ENCODE measurements around the gene SEC14L3. TPM values are rescaled to one million over a fixed set of nuclear protein-coding genes. Genes with fewer than 3 reads are reported as not detected.

The SEC14L3 gene
- total and polyA plus RNA-seq, 4 donors = 0.14 TPM; not detected in 3

DNA sequence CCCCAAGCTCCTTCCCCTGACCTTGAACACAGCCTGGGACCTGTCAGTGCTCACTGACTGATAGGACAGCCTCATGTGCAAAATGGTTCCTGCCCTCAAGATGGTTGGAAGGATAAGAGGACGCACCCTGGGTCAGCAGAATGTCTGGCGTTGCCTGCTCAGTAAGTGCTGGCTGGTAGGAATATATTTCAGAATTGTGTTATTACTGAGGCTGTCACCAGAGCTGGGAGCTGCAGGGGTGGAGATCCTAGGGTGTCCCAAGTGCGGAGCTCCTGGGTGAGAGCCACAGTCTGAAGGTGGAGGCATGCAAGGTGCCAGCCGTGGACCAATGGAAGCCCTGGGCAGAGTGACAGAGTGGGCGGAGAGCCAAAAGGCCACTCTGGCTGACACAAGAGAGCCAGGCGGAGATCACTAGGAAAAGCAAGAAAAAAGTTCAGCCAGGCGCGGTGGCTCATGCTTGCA, 34.7 kb upstream of the SEC14L3 start:
- Histone ChIP-seq H3K27me3 (ENCODE audit: control insufficient read depth, insufficient read depth, low read length) (peaks cover 21% of the 10 kb centered on the region), H3K9me3 (ENCODE audit: control insufficient read depth, insufficient read depth, low read length) (no peaks in the 10 kb centered on the region), H3K27ac (ENCODE audit: low read depth, low read length) (no peak overlapping the region), H3K4me3 (ENCODE audit: low read depth, low read length) (no peak overlapping the region), H3K4me1 (ENCODE audit: control insufficient read depth, insufficient read depth, low read length) (no peaks in the 10 kb centered on the region), H3K36me3 (ENCODE audit: control insufficient read depth, insufficient read depth, low read length) (no peaks in the 10 kb centered on the region)
- 73% methylated on average over 8 of the region's 8 CpGs for WGBS (ENCODE audit: insufficient coverage)
- DNase-seq (ENCODE audit: low read depth in 4 of 6, low spot score in 6 of 6) = no peak

DNA sequence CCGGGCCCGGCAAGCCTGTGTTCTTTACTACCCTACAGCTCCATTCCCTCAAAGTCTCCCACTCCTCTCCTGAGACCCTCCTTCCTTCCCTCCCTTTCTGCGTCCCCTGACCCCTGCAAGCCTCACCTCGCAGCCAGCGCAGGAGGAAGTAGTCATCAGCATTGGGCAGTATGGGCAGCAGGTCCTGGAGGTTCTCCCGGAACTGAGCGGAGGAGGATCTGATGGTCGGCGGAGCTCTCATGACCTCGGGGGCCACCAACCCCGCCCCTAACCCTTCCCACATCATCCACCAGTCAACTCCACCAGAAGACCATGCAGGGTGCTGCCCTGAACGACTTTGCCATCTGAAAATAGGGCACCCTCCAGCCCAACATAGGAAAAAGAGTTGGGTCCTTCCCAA, 31.7 kb upstream of the SEC14L3 start:
- H3K36me3 ChIP-seq (ENCODE audit: control insufficient read depth, insufficient read depth, low read length) = no peaks in the 10 kb centered on the region
- H3K27me3 ChIP-seq (ENCODE audit: control insufficient read depth, insufficient read depth, low read length) = peaks cover 21% of the 10 kb centered on the region
- no peak overlapping the region for H3K27ac ChIP-seq (ENCODE audit: low read depth, low read length)
- no peak overlapping the region for H3K4me3 ChIP-seq (ENCODE audit: low read depth, low read length)
- 78% methylated on average over 6 of the region's 12 CpGs for WGBS (ENCODE audit: insufficient coverage)
- DNase-seq (ENCODE audit: low read depth in 4 of 6, low spot score in 6 of 6) = no peak
- no peaks in the 10 kb centered on the region for H3K4me1 ChIP-seq (ENCODE audit: control insufficient read depth, insufficient read depth, low read length)
- no peaks in the 10 kb centered on the region for H3K9me3 ChIP-seq (ENCODE audit: control insufficient read depth, insufficient read depth, low read length)

DNA sequence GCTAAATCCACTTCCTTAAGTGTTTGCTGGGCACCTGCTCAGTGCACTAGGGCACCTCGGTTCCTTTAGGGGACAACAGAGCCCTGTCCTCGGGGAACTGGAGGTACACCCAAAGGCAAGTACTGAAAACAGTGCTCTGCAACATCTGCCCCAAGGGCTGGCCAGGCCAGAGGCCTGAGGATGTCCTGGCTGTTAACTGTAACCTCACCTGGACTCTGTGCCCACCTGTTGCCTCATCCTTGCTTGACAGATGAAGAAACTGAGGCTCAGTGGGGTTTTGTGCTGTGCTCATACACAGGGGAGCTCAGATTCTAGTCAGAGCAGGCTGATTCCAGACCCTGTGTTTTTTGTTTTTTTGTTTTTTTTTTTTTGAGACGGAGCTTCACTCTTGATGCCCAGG, 31.1 kb upstream of the SEC14L3 start:
- Histone ChIP-seq H3K4me1 (ENCODE audit: control insufficient read depth, insufficient read depth, low read length) (no peaks in the 10 kb centered on the region), H3K9me3 (ENCODE audit: control insufficient read depth, insufficient read depth, low read length) (no peaks in the 10 kb centered on the region), H3K27ac (ENCODE audit: low read depth, low read length) (no peak overlapping the region), H3K36me3 (ENCODE audit: control insufficient read depth, insufficient read depth, low read length) (no peaks in the 10 kb centered on the region), H3K27me3 (ENCODE audit: control insufficient read depth, insufficient read depth, low read length) (peaks cover 21% of the 10 kb centered on the region), H3K4me3 (ENCODE audit: low read depth, low read length) (no peak overlapping the region)
- WGBS (ENCODE audit: insufficient coverage) = 65% methylated on average over 2 of the region's 3 CpGs
- no peak for DNase-seq (ENCODE audit: low read depth in 4 of 6, low spot score in 6 of 6)

DNA sequence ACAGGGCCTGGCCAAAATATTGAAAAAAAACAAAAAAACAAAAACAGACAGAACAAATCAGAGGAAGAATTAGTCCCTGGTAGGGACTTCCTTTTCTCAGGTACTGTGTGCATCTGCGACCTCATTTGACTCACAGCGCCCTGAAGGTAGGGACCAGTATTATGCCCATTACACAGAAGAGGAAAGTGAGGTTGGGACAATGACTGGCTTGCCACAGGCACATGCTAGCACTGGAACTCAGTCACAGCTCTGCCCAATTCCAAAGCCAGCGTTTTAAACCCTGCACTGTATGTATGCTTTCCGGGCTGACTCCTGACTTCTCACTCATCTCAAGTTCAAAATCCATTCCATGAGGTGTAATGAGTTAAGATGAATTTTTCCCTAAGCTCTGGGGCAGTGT, 30.3 kb upstream of the SEC14L3 start:
- 87% methylated on average over 2 of the region's 4 CpGs for WGBS (ENCODE audit: insufficient coverage)
- no peak for DNase-seq (ENCODE audit: low read depth in 4 of 6, low spot score in 6 of 6)
- Histone ChIP-seq H3K27ac (ENCODE audit: low read depth, low read length) (no peak overlapping the region), H3K9me3 (ENCODE audit: control insufficient read depth, insufficient read depth, low read length) (no peaks in the 10 kb centered on the region), H3K27me3 (ENCODE audit: control insufficient read depth, insufficient read depth, low read length) (peaks cover 21% of the 10 kb centered on the region), H3K4me3 (ENCODE audit: low read depth, low read length) (no peak overlapping the region), H3K4me1 (ENCODE audit: control insufficient read depth, insufficient read depth, low read length) (no peaks in the 10 kb centered on the region), H3K36me3 (ENCODE audit: control insufficient read depth, insufficient read depth, low read length) (no peaks in the 10 kb centered on the region)

DNA sequence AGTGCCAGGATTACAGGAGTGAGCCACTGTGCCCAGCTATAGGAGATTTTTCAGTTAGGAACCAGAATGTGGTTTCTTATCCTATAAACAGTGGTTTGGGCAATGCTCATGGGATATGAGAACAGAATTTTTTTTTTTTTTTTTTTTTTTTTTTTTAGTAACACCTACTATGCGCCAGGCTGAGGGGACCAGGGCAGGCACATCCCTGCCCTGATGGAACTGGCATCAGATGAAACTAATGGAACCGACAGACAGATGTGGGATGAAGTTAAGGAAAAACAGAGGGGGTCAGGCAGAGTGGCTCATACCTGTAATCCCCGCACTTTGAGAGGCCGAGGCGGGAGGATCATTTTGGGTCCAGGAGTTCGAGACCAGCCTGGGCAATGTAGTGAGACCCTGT, 28.8 kb upstream of the SEC14L3 start:
- Histone ChIP-seq H3K4me1 (ENCODE audit: control insufficient read depth, insufficient read depth, low read length) (no peaks in the 10 kb centered on the region), H3K27ac (ENCODE audit: low read depth, low read length) (no peak overlapping the region), H3K9me3 (ENCODE audit: control insufficient read depth, insufficient read depth, low read length) (no peaks in the 10 kb centered on the region), H3K36me3 (ENCODE audit: control insufficient read depth, insufficient read depth, low read length) (no peaks in the 10 kb centered on the region), H3K4me3 (ENCODE audit: low read depth, low read length) (no peak overlapping the region), H3K27me3 (ENCODE audit: control insufficient read depth, insufficient read depth, low read length) (peaks cover 16% of the 10 kb centered on the region)
- WGBS (ENCODE audit: insufficient coverage) = 92% methylated on average over 2 of the region's 6 CpGs
- no peak for DNase-seq (ENCODE audit: low read depth in 4 of 6, low spot score in 6 of 6)

DNA sequence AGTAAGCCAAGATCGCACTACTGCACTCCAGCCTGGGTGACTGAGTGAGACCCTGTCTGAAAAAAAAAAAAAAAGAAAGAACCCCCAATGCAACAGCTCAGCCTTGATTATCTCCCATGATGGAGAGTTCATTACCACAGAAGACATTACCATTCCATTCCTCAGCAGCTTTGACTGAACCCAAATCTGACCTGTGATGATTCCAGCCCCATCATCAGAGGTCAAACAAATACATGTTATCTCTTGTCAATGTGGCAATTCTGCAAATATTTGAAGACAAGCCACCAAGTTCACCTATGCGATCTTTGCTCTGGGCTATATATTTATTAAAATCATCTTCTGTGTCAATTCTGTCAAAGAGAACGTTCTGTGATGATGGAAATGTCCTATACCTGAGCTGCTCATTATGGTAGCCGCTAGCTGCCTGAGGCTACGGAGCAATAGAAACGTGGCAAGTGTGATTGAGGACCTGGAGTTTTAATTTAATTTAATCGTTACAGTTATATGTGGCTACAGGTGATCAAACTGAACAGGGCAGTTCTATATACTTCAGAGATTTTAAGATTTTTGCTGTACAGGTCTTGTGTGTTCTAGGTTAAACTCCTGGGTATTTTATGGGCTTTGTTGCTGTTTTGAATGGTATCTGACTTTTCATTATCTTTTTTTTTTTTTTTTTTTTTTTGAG, 25.8 kb upstream of the SEC14L3 start:
- no peak overlapping the region for H3K4me3 ChIP-seq (ENCODE audit: low read depth, low read length)
- H3K36me3 ChIP-seq (ENCODE audit: control insufficient read depth, insufficient read depth, low read length) = no peaks in the 10 kb centered on the region
- WGBS (ENCODE audit: insufficient coverage) = 86% methylated on average over 6 of the region's 7 CpGs

DNA sequence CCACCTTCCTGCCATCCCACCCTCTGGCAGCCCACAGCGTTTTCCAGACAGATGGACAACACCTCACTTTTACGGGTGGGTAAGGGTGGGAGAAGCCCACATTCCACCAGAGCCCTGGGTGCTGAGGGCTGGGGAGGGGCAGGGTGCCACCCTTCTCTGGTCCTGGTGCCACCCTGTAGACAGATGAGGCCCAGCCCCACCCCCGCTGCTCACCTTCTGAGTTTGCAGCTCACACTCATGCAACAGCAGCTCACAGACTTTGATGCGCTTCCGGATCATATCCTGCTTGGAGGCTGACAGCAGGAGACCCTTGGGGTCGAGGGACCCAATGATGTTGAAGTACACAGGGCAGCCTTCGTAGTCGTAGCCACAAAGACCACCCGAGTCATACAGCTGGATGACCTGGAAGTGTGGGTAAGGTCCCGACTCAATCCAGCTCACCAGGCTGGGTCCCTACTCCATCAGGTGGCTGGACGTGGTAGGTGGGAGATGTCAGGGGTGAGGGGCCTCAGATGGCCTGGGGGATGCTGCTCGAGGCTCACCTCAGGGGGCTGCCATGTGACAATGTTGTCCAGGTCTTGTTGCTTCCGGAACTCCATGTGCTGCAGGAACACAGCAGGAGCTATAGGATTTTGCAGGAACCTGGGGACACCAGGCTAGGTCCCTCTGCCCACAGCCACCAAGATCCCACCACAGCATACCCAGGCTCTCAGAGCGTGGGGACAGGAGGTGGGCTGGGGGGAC, 23.4 kb upstream of the SEC14L3 start:
- no peak overlapping the region for H3K27ac ChIP-seq (ENCODE audit: low read depth, low read length)
- H3K4me1 ChIP-seq (ENCODE audit: control insufficient read depth, insufficient read depth, low read length) = no peaks in the 10 kb centered on the region
- H3K27me3 ChIP-seq (ENCODE audit: control insufficient read depth, insufficient read depth, low read length) = no peaks in the 10 kb centered on the region
- H3K36me3 ChIP-seq (ENCODE audit: control insufficient read depth, insufficient read depth, low read length) = no peaks in the 10 kb centered on the region
- no peak overlapping the region for H3K4me3 ChIP-seq (ENCODE audit: low read depth, low read length)
- WGBS (ENCODE audit: insufficient coverage) = 74% methylated on average over 12 of the region's 14 CpGs
- no peak for DNase-seq (ENCODE audit: low read depth in 4 of 6, low spot score in 6 of 6)
- no peaks in the 10 kb centered on the region for H3K9me3 ChIP-seq (ENCODE audit: control insufficient read depth, insufficient read depth, low read length)

More for the DNA sequence above, 25.8 kb upstream of the SEC14L3 start:
- Histone ChIP-seq H3K27me3 (ENCODE audit: control insufficient read depth, insufficient read depth, low read length) (no peaks in the 10 kb centered on the region), H3K4me1 (ENCODE audit: control insufficient read depth, insufficient read depth, low read length) (no peaks in the 10 kb centered on the region), H3K27ac (ENCODE audit: low read depth, low read length) (no peak overlapping the region), H3K9me3 (ENCODE audit: control insufficient read depth, insufficient read depth, low read length) (no peaks in the 10 kb centered on the region)
- DNase-seq (ENCODE audit: low read depth in 4 of 6, low spot score in 6 of 6) = peak in 1 of 6 donors; percentile 6

DNA sequence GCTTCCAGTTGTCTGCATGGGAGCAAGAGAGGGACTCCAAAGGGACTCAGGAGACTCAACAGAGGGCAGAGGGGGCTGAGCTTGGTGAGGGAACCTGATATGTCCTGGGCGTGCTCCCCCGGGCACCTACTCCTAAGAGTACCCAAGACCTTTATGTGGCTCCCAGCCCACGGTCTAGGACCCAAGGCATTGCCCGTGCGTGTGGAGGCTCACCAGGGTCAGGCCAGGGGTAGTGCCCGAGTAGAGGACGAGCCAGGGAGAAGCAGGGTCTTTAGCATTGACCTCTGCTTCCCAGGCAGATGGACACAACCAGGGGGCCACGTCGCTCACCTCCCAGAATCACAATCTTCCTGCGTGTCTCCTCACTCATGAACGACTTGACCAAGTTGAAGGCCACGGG, 20.3 kb upstream of the SEC14L3 start:
- no peak overlapping the region for H3K27ac ChIP-seq (ENCODE audit: low read depth, low read length)
- no peak for DNase-seq (ENCODE audit: low read depth in 4 of 6, low spot score in 6 of 6)
- H3K9me3 ChIP-seq (ENCODE audit: control insufficient read depth, insufficient read depth, low read length) = no peaks in the 10 kb centered on the region
- no peak overlapping the region for H3K4me3 ChIP-seq (ENCODE audit: low read depth, low read length)
- no peaks in the 10 kb centered on the region for H3K36me3 ChIP-seq (ENCODE audit: control insufficient read depth, insufficient read depth, low read length)
- H3K4me1 ChIP-seq (ENCODE audit: control insufficient read depth, insufficient read depth, low read length) = no peaks in the 10 kb centered on the region
- WGBS (ENCODE audit: insufficient coverage) = 91% methylated on average over 12 of the region's 12 CpGs
- H3K27me3 ChIP-seq (ENCODE audit: control insufficient read depth, insufficient read depth, low read length) = no peaks in the 10 kb centered on the region

DNA sequence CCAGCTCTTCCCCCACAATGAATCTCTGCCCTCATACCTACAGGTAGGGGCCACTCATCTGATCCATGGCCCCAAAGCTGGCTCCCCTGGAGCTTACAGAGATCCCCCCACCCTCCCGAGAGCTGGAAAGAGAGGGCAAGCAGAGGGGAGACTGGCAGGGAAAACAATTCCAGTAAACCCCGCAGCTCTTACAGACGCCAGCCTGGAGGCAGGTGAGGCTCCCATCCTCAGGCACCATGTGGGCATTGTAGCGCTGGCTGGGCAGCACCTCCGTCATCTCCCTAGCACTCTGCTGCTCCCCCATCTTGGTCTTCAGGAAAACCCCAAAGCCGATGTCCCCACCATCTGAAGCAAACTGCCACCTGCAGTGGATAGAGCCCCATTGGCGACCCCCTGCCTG, 19.6 kb upstream of the SEC14L3 start:
- WGBS (ENCODE audit: insufficient coverage) = 100% methylated on average over 4 of the region's 7 CpGs
- Histone ChIP-seq H3K9me3 (ENCODE audit: control insufficient read depth, insufficient read depth, low read length) (no peaks in the 10 kb centered on the region), H3K36me3 (ENCODE audit: control insufficient read depth, insufficient read depth, low read length) (no peaks in the 10 kb centered on the region), H3K27ac (ENCODE audit: low read depth, low read length) (no peak overlapping the region), H3K4me1 (ENCODE audit: control insufficient read depth, insufficient read depth, low read length) (no peaks in the 10 kb centered on the region), H3K4me3 (ENCODE audit: low read depth, low read length) (no peak overlapping the region), H3K27me3 (ENCODE audit: control insufficient read depth, insufficient read depth, low read length) (no peaks in the 10 kb centered on the region)
- DNase-seq (ENCODE audit: low read depth in 4 of 6, low spot score in 6 of 6) = no peak

DNA sequence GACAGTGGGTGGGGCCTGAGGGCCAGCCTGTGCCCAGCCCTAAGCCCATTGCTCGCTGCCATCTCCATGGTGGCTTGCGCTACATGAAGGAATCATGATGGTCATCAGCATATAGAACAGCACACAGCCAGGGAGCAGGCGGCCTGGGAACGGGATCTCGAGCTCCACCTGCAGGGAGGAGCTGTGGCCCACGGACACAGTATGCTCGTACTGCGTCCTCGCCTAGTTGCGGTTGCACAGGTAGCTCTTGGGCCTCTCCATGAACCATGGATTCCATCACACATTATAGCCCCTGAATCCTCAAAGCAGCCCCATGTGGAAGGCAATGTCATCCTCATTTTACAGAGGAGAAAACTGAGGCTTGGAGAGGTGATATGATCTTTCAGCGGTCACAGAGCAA, 18.6 kb upstream of the SEC14L3 start:
- H3K27ac ChIP-seq (ENCODE audit: low read depth, low read length) = no peak overlapping the region
- H3K27me3 ChIP-seq (ENCODE audit: control insufficient read depth, insufficient read depth, low read length) = no peaks in the 10 kb centered on the region
- H3K9me3 ChIP-seq (ENCODE audit: control insufficient read depth, insufficient read depth, low read length) = no peaks in the 10 kb centered on the region
- no peak overlapping the region for H3K4me3 ChIP-seq (ENCODE audit: low read depth, low read length)
- no peaks in the 10 kb centered on the region for H3K36me3 ChIP-seq (ENCODE audit: control insufficient read depth, insufficient read depth, low read length)
- no peaks in the 10 kb centered on the region for H3K4me1 ChIP-seq (ENCODE audit: control insufficient read depth, insufficient read depth, low read length)
- DNase-seq (ENCODE audit: low read depth in 4 of 6, low spot score in 6 of 6) = no peak
- 72% methylated on average over 10 of the region's 11 CpGs for WGBS (ENCODE audit: insufficient coverage)
